NCI-H1436 (cell line): ENCODE measurements around the gene ARCN1.
A peak's percentile ranks its signal among the peaks of the same experiment; 100 is the strongest.

Experiments
- DNase-seq: peaks from one replicate; lab custom pipeline; 2025; lab: John Stamatoyannopoulos, UW

The ARCN1 gene

GRCh38 chr11:118572061-118572980 lies at the start of gene ARCN1:
TSS of gene ARCN1 (plus strand) at chr11:118572409. CDS start at chr11:118572548, 139 bp downstream.
- peak; percentile 63 for DNase-seq

GRCh38 chr11:118522571-118523072 lies 49.6 kb upstream of the ARCN1 start:
- DNase-seq = no peak

GRCh38 chr11:118524356-118524755 lies 47.9 kb upstream of the ARCN1 start:
- no peak for DNase-seq

GRCh38 chr11:118524757-118525470 lies 47.3 kb upstream of the ARCN1 start:
- DNase-seq = no peak

GRCh38 chr11:118526688-118527087 lies 45.5 kb upstream of the ARCN1 start:
- no peak for DNase-seq

GRCh38 chr11:118527109-118527508 lies 45.1 kb upstream of the ARCN1 start, which contains the start of gene TTC36:
TSS of gene TTC36 (plus strand) at chr11:118527474. CDS start at chr11:118527495, 21 bp downstream.
- DNase-seq = no peak

- no peak for DNase-seq
Observed at GRCh38 chr11:118528511-118528910, 43.7 kb upstream of the ARCN1 start.

- DNase-seq = no peak
Observed at GRCh38 chr11:118529584-118530175, 42.5 kb upstream of the ARCN1 start.

- DNase-seq = peak; percentile 30
Observed at GRCh38 chr11:118530180-118530682, 42.0 kb upstream of the ARCN1 start.

GRCh38 chr11:118530683-118531596 lies 41.3 kb upstream of the ARCN1 start, which contains the start of gene TMEM25:
TSS of gene TMEM25 (plus strand) at chr11:118531192. CDS start at chr11:118531802, 610 bp downstream.
- peak; percentile 41 for DNase-seq

GRCh38 chr11:118531597-118532084 lies 40.6 kb upstream of the ARCN1 start:
- DNase-seq = no peak

- DNase-seq = no peak
Observed at GRCh38 chr11:118532091-118532490, 40.1 kb upstream of the ARCN1 start.

- no peak for DNase-seq
Observed at GRCh38 chr11:118532852-118533768, 39.1 kb upstream of the ARCN1 start.

- DNase-seq = no peak
Observed at GRCh38 chr11:118533769-118534729, 38.2 kb upstream of the ARCN1 start.

GRCh38 chr11:118535261-118535660 lies 36.9 kb upstream of the ARCN1 start:
- no peak for DNase-seq

GRCh38 chr11:118536726-118537125 lies 35.5 kb upstream of the ARCN1 start:
- no peak for DNase-seq

- DNase-seq = no peak
Observed at GRCh38 chr11:118537409-118537980, 34.7 kb upstream of the ARCN1 start.

- no peak for DNase-seq
Observed at GRCh38 chr11:118544010-118544646, 28.1 kb upstream of the ARCN1 start.
